WI38 (cell line): Measurements from ENCODE around the gene FMNL1.
A peak's percentile ranks its signal among the peaks of the same experiment; 100 is the strongest.
"Not testable (repeated sequence)": the region's sequence is repeated elsewhere in the genome, so short reads cannot be mapped to it uniquely, and the experiment has no call there.

ENCODE experiments used
- H3K4me3 ChIP-seq: 2 replicates; pipeline ENCODE4 v1.5.1; 2011; ENCODE audit warnings: low read depth, mild to moderate bottlenecking, control low read depth, low read length
- TF ChIP-seq, protein P1 (sequence below): IDR thresholded peaks from 2 replicates; pipeline ENCODE4 v1.5.1; 2012; ENCODE audit warnings: low read depth, mild to moderate bottlenecking, control low read depth, low read length

Gene FMNL1

DNA sequence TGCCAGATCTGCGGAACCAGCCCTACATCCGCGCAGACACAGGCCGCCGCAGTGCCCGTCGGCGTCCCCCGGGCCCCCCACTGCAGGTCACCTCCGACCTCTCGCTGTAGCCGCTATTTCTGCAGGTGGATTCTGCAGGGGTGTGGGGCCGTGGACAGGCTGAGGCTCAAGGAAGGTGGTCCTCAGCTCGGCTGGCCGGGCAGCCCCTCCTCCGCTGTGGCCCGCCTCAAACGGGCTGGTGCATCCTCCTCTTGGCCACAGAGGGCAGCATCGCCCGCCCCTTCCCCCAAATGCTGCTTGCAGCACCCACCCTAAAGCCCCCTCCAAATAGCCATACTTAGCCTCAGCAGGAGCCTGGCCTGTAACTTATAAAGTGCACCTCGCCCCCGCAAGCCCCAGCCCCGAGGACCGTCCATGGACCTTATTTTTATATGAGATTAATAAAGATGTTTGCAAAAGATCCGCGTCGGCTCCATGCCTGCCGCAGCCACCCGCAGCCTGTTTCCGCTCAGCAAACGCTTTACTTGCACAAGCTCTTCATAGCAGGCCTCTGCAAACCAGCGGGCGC, 25.3 kb downstream of the FMNL1 start:
- TF ChIP-seq, protein P1, sequence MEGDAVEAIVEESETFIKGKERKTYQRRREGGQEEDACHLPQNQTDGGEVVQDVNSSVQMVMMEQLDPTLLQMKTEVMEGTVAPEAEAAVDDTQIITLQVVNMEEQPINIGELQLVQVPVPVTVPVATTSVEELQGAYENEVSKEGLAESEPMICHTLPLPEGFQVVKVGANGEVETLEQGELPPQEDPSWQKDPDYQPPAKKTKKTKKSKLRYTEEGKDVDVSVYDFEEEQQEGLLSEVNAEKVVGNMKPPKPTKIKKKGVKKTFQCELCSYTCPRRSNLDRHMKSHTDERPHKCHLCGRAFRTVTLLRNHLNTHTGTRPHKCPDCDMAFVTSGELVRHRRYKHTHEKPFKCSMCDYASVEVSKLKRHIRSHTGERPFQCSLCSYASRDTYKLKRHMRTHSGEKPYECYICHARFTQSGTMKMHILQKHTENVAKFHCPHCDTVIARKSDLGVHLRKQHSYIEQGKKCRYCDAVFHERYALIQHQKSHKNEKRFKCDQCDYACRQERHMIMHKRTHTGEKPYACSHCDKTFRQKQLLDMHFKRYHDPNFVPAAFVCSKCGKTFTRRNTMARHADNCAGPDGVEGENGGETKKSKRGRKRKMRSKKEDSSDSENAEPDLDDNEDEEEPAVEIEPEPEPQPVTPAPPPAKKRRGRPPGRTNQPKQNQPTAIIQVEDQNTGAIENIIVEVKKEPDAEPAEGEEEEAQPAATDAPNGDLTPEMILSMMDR, result peak; percentile 58
- peak overlapping the region; percentile 60 for H3K4me3 ChIP-seq

- TF ChIP-seq, protein P1, result no peak
- H3K4me3 ChIP-seq, result peak overlapping the region; percentile 60
These were observed 25.9 kb downstream of the FMNL1 start for GRCh38 chr17:45247429-45248131.

- TF ChIP-seq, protein P1, result no peak
- peak overlapping the region; percentile 60 for H3K4me3 ChIP-seq
These were observed 26.7 kb downstream of the FMNL1 start for GRCh38 chr17:45248132-45248957.

DNA sequence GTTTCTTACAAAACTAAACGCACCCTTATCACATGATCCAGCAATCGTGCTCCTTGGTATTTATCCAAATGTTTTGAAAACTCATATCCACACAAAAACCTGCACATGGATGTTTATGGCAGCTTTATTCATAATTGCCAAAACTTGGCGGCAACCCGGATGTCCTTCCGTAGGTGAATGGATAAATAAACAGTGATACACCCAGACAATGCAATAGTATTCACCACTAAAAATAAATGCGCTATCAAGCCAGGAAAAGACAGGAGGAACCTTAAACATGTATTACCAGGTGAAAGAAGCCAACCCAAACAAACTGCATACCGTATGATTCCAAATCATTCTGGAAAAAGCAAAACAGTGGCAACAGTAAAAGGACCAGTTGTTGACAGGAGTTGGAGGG, 30.2 kb downstream of the FMNL1 start:
- no peak overlapping the region for H3K4me3 ChIP-seq
- TF ChIP-seq, protein P1, result no peak

GRCh38 chr17:45253237-45253636, 31.6 kb downstream of the FMNL1 start:
- not testable (repeated sequence) for H3K4me3 ChIP-seq

GRCh38 chr17:45253879-45254278, 32.2 kb downstream of the FMNL1 start:
- H3K4me3 ChIP-seq, result no peak overlapping the region
- TF ChIP-seq, protein P1, result no peak

- H3K4me3 ChIP-seq, result no peak overlapping the region
These were observed 33.7 kb downstream of the FMNL1 start for GRCh38 chr17:45255358-45255757.

More at GRCh38 chr17:45255358-45255757, 33.7 kb downstream of the FMNL1 start:
- TF ChIP-seq, protein P1, result no peak
